ENCODE measurements around the gene PTPRM.

Gene PTPRM

GRCh38 chr18:8194431-8194830 lies 627.3 kb downstream of the PTPRM start:
- H3K9me3 Mint-ChIP-seq: no peaks in the 10 kb centered on the region
- no peak overlapping the region for H3K27ac Mint-ChIP-seq
- H3K4me1 Mint-ChIP-seq: no peaks in the 10 kb centered on the region
- ATAC-seq (no peak), DNase-seq (no peak)
- H3K27me3 Mint-ChIP-seq: peaks cover 6% of the 10 kb centered on the region
- no peak overlapping the region for H3K4me3 Mint-ChIP-seq

GRCh38 chr18:8196238-8196637 lies 629.1 kb downstream of the PTPRM start:
- DNase-seq: no peak
- ATAC-seq: no peak
- peaks cover under 1% of the 10 kb centered on the region for H3K27me3 Mint-ChIP-seq
- no peak overlapping the region for H3K4me3 Mint-ChIP-seq
- H3K27ac Mint-ChIP-seq: no peak overlapping the region
- H3K4me1 Mint-ChIP-seq: no peaks in the 10 kb centered on the region
- H3K9me3 Mint-ChIP-seq: no peaks in the 10 kb centered on the region

- Mint-ChIP-seq H3K4me1 (no peaks in the 10 kb centered on the region), H3K27ac (no peak overlapping the region), H3K9me3 (no peaks in the 10 kb centered on the region), H3K4me3 (no peak overlapping the region), H3K27me3 (no peaks in the 10 kb centered on the region)
- ATAC-seq: no peak
- no peak for DNase-seq
These were observed 630.4 kb downstream of the PTPRM start for GRCh38 chr18:8197499-8197898.

GRCh38 chr18:8207996-8208395 lies 640.9 kb downstream of the PTPRM start:
- ATAC-seq (no peak), DNase-seq (no peak)
- Mint-ChIP-seq H3K27ac (no peak overlapping the region), H3K4me3 (no peak overlapping the region), H3K4me1 (no peaks in the 10 kb centered on the region), H3K9me3 (peaks cover 4 to 16% of the 10 kb centered on the region in 2 donors), H3K27me3 (no peaks in the 10 kb centered on the region)

GRCh38 chr18:8208716-8209115 lies 641.6 kb downstream of the PTPRM start:
- Mint-ChIP-seq H3K27me3 (no peaks in the 10 kb centered on the region), H3K9me3 (peaks cover 4 to 16% of the 10 kb centered on the region in 2 donors), H3K4me3 (no peak overlapping the region), H3K4me1 (no peaks in the 10 kb centered on the region), H3K27ac (no peak overlapping the region)
- DNase-seq (no peak), ATAC-seq (no peak)

GRCh38 chr18:8212896-8213780 lies 646.0 kb downstream of the PTPRM start:
- no peaks in the 10 kb centered on the region for H3K27me3 Mint-ChIP-seq
- H3K4me3 Mint-ChIP-seq: no peak overlapping the region
- H3K4me1 Mint-ChIP-seq: no peaks in the 10 kb centered on the region
- DNase-seq: no peak
- ATAC-seq: no peak
- H3K9me3 Mint-ChIP-seq: peaks cover 0 to 16% of the 10 kb centered on the region in 2 donors
- H3K27ac Mint-ChIP-seq: no peak overlapping the region

GRCh38 chr18:8215741-8216140 lies 648.6 kb downstream of the PTPRM start:
- DNase-seq (no peak), ATAC-seq (no peak)
- H3K27me3 Mint-ChIP-seq: no peaks in the 10 kb centered on the region
- H3K4me3 Mint-ChIP-seq: no peak overlapping the region
- no peak overlapping the region for H3K27ac Mint-ChIP-seq
- H3K9me3 Mint-ChIP-seq: peaks cover 0 to 2% of the 10 kb centered on the region in 2 donors
- no peaks in the 10 kb centered on the region for H3K4me1 Mint-ChIP-seq

GRCh38 chr18:8217051-8217564 lies 650.0 kb downstream of the PTPRM start:
- H3K27me3 Mint-ChIP-seq: no peaks in the 10 kb centered on the region
- H3K4me3 Mint-ChIP-seq: no peak overlapping the region
- H3K27ac Mint-ChIP-seq: no peak overlapping the region
- no peak for ATAC-seq
- no peaks in the 10 kb centered on the region for H3K9me3 Mint-ChIP-seq
- no peaks in the 10 kb centered on the region for H3K4me1 Mint-ChIP-seq
- no peak for DNase-seq

- Mint-ChIP-seq H3K27ac (no peak overlapping the region), H3K27me3 (no peaks in the 10 kb centered on the region), H3K9me3 (no peaks in the 10 kb centered on the region), H3K4me1 (no peaks in the 10 kb centered on the region), H3K4me3 (no peak overlapping the region)
- DNase-seq: no peak
- no peak for ATAC-seq
These were observed 651.1 kb downstream of the PTPRM start for GRCh38 chr18:8218197-8218596.

GRCh38 chr18:8221452-8221851 lies 654.3 kb downstream of the PTPRM start:
- DNase-seq (no peak), ATAC-seq (no peak)
- no peak overlapping the region for H3K4me3 Mint-ChIP-seq
- H3K27ac Mint-ChIP-seq: no peak overlapping the region
- no peaks in the 10 kb centered on the region for H3K9me3 Mint-ChIP-seq
- H3K27me3 Mint-ChIP-seq: no peaks in the 10 kb centered on the region
- H3K4me1 Mint-ChIP-seq: no peaks in the 10 kb centered on the region

GRCh38 chr18:8224576-8224975 lies 657.5 kb downstream of the PTPRM start:
- no peaks in the 10 kb centered on the region for H3K4me1 Mint-ChIP-seq
- no peak overlapping the region for H3K27ac Mint-ChIP-seq
- H3K27me3 Mint-ChIP-seq: no peaks in the 10 kb centered on the region
- no peak overlapping the region for H3K4me3 Mint-ChIP-seq
- H3K9me3 Mint-ChIP-seq: no peaks in the 10 kb centered on the region
- DNase-seq: no peak
- ATAC-seq: no peak

- H3K27me3 Mint-ChIP-seq: no peaks in the 10 kb centered on the region
- H3K27ac Mint-ChIP-seq: no peak overlapping the region
- no peak for ATAC-seq
- H3K4me1 Mint-ChIP-seq: no peaks in the 10 kb centered on the region
- H3K9me3 Mint-ChIP-seq: no peaks in the 10 kb centered on the region
- no peak overlapping the region for H3K4me3 Mint-ChIP-seq
- no peak for DNase-seq
These were observed 661.9 kb downstream of the PTPRM start for GRCh38 chr18:8229040-8229439.

GRCh38 chr18:8229787-8230186 lies 662.7 kb downstream of the PTPRM start:
- Mint-ChIP-seq H3K27ac (no peak overlapping the region), H3K9me3 (no peaks in the 10 kb centered on the region), H3K27me3 (no peaks in the 10 kb centered on the region), H3K4me3 (no peak overlapping the region), H3K4me1 (no peaks in the 10 kb centered on the region)
- DNase-seq: no peak
- ATAC-seq: no peak

GRCh38 chr18:8231316-8231715 lies 664.2 kb downstream of the PTPRM start:
- DNase-seq (no peak), ATAC-seq (no peak)
- no peaks in the 10 kb centered on the region for H3K4me1 Mint-ChIP-seq
- no peaks in the 10 kb centered on the region for H3K27me3 Mint-ChIP-seq
- H3K9me3 Mint-ChIP-seq: no peaks in the 10 kb centered on the region
- no peak overlapping the region for H3K4me3 Mint-ChIP-seq
- H3K27ac Mint-ChIP-seq: no peak overlapping the region

GRCh38 chr18:8232791-8233190 lies 665.7 kb downstream of the PTPRM start:
- Mint-ChIP-seq H3K27ac (no peak overlapping the region), H3K4me3 (no peak overlapping the region), H3K9me3 (no peaks in the 10 kb centered on the region), H3K4me1 (no peaks in the 10 kb centered on the region), H3K27me3 (no peaks in the 10 kb centered on the region)
- DNase-seq (no peak), ATAC-seq (no peak)

- ATAC-seq (no peak), DNase-seq (no peak)
- Mint-ChIP-seq H3K9me3 (peaks cover 0 to 7% of the 10 kb centered on the region in 2 donors), H3K27me3 (no peaks in the 10 kb centered on the region), H3K27ac (no peak overlapping the region), H3K4me3 (no peak overlapping the region), H3K4me1 (no peaks in the 10 kb centered on the region)
These were observed 668.8 kb downstream of the PTPRM start for GRCh38 chr18:8235894-8236293.

- Mint-ChIP-seq H3K9me3 (peaks cover 0 to 7% of the 10 kb centered on the region in 2 donors), H3K27me3 (no peaks in the 10 kb centered on the region), H3K4me1 (no peaks in the 10 kb centered on the region), H3K4me3 (no peak overlapping the region), H3K27ac (no peak overlapping the region)
- no peak for ATAC-seq
- DNase-seq: no peak
These were observed 671.4 kb downstream of the PTPRM start for GRCh38 chr18:8238507-8238906.

All from stimulated activated naive CD8-positive, alpha-beta T cell treated with anti-CD3 and anti-CD28 coated beads, Interleukin-15, amount 100 ng/mL, for 72 hours (primary cell).